ENCODE results near the gene ANK2.

Gene ANK2

DNA sequence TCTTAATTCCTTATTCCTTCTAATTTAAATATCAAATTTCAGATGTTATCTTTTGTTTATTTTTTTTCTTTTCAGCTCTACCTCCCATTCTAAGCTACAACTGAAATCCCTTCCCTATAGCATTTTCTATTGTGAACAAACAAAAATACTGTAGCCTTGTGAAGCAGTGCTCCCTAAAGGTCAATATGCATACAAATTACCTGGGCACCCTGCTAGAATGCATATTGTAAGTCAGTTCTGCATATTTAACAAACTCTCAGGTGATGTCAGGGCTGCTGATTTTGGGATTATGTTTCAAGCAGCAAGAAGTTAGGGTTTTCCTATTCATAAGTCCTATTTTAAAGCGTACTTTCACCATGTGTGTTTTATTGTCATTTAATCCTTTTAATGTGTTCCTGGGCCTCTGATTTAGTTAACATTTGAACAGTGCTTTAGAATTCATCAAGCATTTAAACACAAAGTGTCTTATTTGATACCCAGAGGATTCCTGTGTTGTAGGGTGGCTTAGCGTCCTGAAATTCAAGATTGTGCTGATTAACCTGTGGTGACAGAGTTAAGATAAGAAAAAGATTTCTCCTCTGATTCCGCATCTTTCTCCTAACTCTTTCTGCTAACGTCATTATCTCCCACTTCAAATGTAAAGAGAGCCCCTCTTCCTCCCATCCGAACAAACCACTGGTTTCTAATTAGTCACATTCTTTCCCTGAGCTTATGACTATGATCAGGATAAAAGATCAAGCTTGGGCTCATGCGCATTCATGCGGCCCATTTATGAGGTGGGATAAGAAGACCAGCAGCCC lies 221.3 kb downstream of the ANK2 start:
- TF ChIP-seq ZFX (IDR thresholded peaks at IDR 0.05), result no peak
- TF ChIP-seq, protein P1, sequence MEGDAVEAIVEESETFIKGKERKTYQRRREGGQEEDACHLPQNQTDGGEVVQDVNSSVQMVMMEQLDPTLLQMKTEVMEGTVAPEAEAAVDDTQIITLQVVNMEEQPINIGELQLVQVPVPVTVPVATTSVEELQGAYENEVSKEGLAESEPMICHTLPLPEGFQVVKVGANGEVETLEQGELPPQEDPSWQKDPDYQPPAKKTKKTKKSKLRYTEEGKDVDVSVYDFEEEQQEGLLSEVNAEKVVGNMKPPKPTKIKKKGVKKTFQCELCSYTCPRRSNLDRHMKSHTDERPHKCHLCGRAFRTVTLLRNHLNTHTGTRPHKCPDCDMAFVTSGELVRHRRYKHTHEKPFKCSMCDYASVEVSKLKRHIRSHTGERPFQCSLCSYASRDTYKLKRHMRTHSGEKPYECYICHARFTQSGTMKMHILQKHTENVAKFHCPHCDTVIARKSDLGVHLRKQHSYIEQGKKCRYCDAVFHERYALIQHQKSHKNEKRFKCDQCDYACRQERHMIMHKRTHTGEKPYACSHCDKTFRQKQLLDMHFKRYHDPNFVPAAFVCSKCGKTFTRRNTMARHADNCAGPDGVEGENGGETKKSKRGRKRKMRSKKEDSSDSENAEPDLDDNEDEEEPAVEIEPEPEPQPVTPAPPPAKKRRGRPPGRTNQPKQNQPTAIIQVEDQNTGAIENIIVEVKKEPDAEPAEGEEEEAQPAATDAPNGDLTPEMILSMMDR (conservative IDR thresholded peaks at IDR 0.05), result no peak
- no peak overlapping the region for H3K27ac ChIP-seq

DNA sequence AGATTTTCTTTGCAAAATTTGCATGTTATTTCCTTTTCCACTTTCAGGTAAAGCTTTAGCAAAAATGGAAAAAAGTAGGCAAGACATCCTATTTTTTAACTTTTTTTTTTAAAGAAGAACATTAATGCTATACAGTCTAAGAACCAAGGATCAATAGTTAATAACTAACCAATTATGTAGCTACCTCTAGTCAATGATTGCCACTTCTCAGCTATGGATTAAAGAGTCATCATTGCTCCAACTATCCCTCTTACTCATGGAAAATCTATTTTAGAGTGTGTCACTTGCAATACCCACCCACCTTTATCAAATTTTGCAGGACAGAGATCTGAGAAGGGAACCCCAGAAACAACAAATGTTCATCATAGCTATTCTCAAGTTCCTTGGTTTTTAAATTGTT lies 223.1 kb downstream of the ANK2 start:
- H3K27ac ChIP-seq, result no peak overlapping the region
- TF ChIP-seq ZFX (IDR thresholded peaks at IDR 0.05), result no peak
- TF ChIP-seq, protein P1 (conservative IDR thresholded peaks at IDR 0.05), result no peak

DNA sequence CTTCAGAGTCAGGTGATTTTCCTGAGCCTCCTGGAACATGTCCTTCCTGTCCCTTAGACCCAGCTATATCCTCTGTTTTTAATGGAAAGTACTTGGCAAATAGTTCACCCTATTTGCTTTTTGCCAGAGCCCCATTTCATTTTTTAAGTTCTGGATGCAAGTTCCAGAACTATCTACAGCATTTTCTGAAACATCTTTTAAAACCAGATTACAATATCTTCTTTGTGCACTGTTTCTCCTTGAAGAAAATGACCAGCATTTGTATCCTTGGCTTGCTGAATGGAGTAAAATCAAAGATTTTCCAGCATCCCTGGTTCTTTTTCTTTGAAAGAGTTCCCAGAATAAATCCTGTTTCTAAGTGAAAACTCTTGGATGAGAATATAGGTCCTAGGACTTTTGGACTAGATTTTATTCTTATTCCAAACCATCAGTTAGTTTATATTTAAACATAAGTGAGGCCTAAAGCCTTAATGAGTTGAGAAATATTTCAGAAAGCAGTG lies 224.3 kb downstream of the ANK2 start:
- TF ChIP-seq ZFX (IDR thresholded peaks at IDR 0.05), result no peak
- TF ChIP-seq, protein P1 (conservative IDR thresholded peaks at IDR 0.05), result no peak
- H3K27ac ChIP-seq, result no peak overlapping the region

DNA sequence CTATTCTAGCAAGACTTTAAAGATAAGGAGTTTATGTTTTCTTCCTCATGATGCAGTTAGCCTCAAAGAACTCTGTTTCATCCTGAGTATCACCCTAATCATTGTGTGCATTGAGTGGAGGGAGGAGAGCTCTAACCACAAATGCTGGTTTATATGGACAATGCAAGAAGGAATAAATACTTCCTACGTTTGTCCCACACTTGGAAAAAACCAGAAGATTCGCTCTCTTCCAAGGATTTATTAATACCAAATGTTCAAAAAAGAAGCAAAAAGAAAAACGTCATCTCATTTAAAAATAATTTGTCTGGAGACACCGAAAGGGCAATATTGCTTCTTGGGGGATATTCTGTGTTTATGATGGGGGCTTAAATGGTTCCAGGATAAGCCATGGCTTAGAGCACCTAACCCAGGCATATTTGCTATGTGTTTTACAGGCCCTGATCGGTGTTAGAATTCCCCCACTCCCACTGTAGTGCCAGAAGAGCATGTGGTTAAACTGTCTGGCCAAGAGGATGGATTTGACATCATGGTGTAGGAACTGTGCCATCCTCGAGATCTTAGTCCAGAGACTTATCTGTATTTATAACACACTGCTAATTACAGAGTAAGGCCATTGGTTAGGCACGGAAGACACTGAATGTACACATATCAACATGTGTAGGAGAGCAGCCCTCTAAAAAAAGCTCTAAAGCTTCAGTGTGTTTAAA lies 227.2 kb downstream of the ANK2 start:
- H3K27ac ChIP-seq, result no peak overlapping the region

DNA sequence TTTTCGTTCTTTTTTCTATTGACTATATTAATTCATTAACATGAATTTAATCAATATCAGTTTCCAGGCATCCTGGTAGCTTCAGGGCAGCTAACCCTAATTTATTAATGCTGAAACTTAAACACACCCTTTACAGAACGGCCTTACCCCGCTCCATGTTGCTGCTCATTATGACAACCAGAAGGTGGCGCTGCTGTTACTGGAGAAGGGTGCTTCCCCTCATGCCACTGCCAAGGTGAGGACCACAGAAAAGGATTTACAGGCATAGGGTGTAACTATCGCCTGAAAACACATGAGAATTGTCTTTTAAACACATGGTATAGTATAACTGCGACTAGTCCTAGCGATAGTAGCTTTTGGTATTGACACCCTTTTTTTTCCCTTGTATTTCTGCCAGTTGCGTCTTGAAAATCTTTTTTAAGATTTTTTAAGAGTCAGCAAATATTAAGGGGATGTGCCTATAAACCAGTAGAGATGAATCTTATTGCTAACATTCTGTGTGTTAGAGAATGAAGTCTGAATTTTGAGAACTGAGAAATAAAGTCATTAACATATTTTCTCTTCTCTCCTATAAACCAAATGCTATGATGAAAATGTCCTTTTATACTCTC lies 229.0 kb downstream of the ANK2 start:
- TF ChIP-seq ZFX (IDR thresholded peaks at IDR 0.05), result no peak
- TF ChIP-seq, protein P1 (conservative IDR thresholded peaks at IDR 0.05), result peak; percentile 87
- no peak overlapping the region for H3K27ac ChIP-seq

More for the DNA sequence above, 227.2 kb downstream of the ANK2 start:
- no peak for TF ChIP-seq ZFX (IDR thresholded peaks at IDR 0.05)

DNA sequence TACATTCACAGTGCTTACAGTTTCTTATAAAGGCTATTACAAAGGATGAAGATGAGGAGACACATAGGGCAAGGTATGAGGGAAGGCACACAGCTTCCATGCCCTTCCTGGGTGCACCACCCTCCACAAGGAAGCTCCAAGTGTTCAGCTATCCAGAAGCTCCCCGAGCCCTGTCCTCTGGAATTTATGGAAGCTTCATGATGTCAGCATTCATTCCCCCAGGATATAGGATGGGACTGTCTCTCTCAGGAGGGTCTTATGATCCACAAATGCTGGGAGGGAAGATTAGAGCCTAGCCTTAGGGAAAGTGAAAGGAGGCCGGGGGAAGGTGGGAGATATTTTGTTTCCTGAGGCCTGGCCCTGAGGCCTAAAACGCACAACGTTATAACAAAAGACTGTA lies 236.0 kb downstream of the ANK2 start:
- TF ChIP-seq, protein P1 (conservative IDR thresholded peaks at IDR 0.05), result no peak
- no peak for TF ChIP-seq ZFX (IDR thresholded peaks at IDR 0.05)
- H3K27ac ChIP-seq, result no peak overlapping the region

DNA sequence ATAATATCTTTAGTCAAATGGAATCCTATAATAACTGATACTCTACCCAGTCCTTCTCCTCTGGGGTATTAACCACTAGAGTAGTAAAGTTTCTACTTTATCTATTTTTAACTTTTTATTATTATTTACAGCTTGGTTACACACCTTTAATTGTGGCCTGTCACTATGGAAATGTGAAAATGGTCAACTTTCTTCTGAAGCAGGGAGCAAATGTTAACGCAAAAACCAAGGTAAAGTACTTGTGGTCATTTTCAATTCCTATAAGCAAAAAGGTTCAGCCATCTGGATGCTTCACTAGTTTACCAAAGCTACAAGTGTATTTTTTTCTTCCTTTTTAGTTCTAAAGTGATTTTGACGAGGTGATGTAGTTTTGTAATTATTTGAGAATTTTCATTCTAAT lies 238.8 kb downstream of the ANK2 start:
- H3K27ac ChIP-seq, result no peak overlapping the region
- TF ChIP-seq, protein P1 (conservative IDR thresholded peaks at IDR 0.05), result no peak
- no peak for TF ChIP-seq ZFX (IDR thresholded peaks at IDR 0.05)
